Measurements from ENCODE around the gene TMEM247.
A peak's percentile ranks its signal among the peaks of the same experiment; 100 is the strongest.

TMEM247 gene

GRCh38 chr2:46489423-46490174, 10.2 kb downstream of the TMEM247 start:
- no peak for DNase-seq (ENCODE audit: low spot score)

GRCh38 chr2:46490521-46491141, 11.3 kb downstream of the TMEM247 start:
- DNase-seq (ENCODE audit: low spot score): no peak

GRCh38 chr2:46492301-46492700, 12.9 kb downstream of the TMEM247 start:
- no peak for DNase-seq (ENCODE audit: low spot score)

GRCh38 chr2:46493241-46493970, 14.0 kb downstream of the TMEM247 start:
- DNase-seq (ENCODE audit: low spot score): no peak

GRCh38 chr2:46493971-46494250, 14.5 kb downstream of the TMEM247 start:
- no peak for DNase-seq (ENCODE audit: low spot score)

GRCh38 chr2:46494596-46494995, 15.2 kb downstream of the TMEM247 start:
- DNase-seq (ENCODE audit: low spot score): no peak

GRCh38 chr2:46495231-46496030, 16.1 kb downstream of the TMEM247 start:
- no peak for DNase-seq (ENCODE audit: low spot score)

GRCh38 chr2:46497766-46498165, 18.4 kb downstream of the TMEM247 start:
- peak; percentile 53 for DNase-seq (ENCODE audit: low spot score)

- DNase-seq (ENCODE audit: low spot score): no peak
Measured at GRCh38 chr2:46498681-46499080, 19.3 kb downstream of the TMEM247 start.

- no peak for DNase-seq (ENCODE audit: low spot score)
Measured at GRCh38 chr2:46499392-46499785, 20.0 kb downstream of the TMEM247 start.

- DNase-seq (ENCODE audit: low spot score): peak; percentile 6
Measured at GRCh38 chr2:46500801-46501200, 21.4 kb downstream of the TMEM247 start.

GRCh38 chr2:46502291-46502885, 23.0 kb downstream of the TMEM247 start:
- peak; percentile 25 for DNase-seq (ENCODE audit: low spot score)

GRCh38 chr2:46503686-46504085, 24.3 kb downstream of the TMEM247 start:
- peak; percentile 31 for DNase-seq (ENCODE audit: low spot score)

- peak; percentile 42 for DNase-seq (ENCODE audit: low spot score)
Measured at GRCh38 chr2:46504221-46504620, 24.9 kb downstream of the TMEM247 start.

- peak; percentile 34 for DNase-seq (ENCODE audit: low spot score)
Measured at GRCh38 chr2:46504685-46505471, 25.5 kb downstream of the TMEM247 start.

- DNase-seq (ENCODE audit: low spot score): no peak
Measured at GRCh38 chr2:46505472-46505783, 26.1 kb downstream of the TMEM247 start.

- DNase-seq (ENCODE audit: low spot score): peak; percentile 46
Measured at GRCh38 chr2:46506131-46506706, 26.9 kb downstream of the TMEM247 start.

- no peak for DNase-seq (ENCODE audit: low spot score)
Measured at GRCh38 chr2:46508312-46508711, 28.9 kb downstream of the TMEM247 start.

- DNase-seq (ENCODE audit: low spot score): no peak
Measured at GRCh38 chr2:46508759-46509158, 29.4 kb downstream of the TMEM247 start.

- DNase-seq (ENCODE audit: low spot score): no peak
Measured at GRCh38 chr2:46509804-46510203, 30.4 kb downstream of the TMEM247 start.

GRCh38 chr2:46510598-46511177, 31.3 kb downstream of the TMEM247 start:
- DNase-seq (ENCODE audit: low spot score): no peak
